ENCODE data around the gene CACNB1.
"Not testable (repeated sequence)": the region's sequence is repeated elsewhere in the genome, so short reads cannot be mapped to it uniquely, and the experiment has no call there.

The CACNB1 gene

GRCh38 chr17:39177256-39177655 is 20.2 kb downstream of the CACNB1 start:
- in situ Hi-C loops (cut with MboI; ENCODE audit: low sequenced_read_pairs): no loop called here

GRCh38 chr17:39175695-39176093 is 21.8 kb downstream of the CACNB1 start:
- in situ Hi-C loops (cut with MboI; ENCODE audit: low sequenced_read_pairs): no loop called here

GRCh38 chr17:39174920-39175694 is 22.4 kb downstream of the CACNB1 start:
- in situ Hi-C loops (cut with MboI; ENCODE audit: low sequenced_read_pairs): no loop called here

- in situ Hi-C loops (cut with MboI; ENCODE audit: low sequenced_read_pairs): no loop called here
Observed at GRCh38 chr17:39173526-39174274, 23.8 kb downstream of the CACNB1 start.

GRCh38 chr17:39173080-39173479 is 24.4 kb downstream of the CACNB1 start:
- in situ Hi-C loops (cut with MboI; ENCODE audit: low sequenced_read_pairs): no loop called here

- in situ Hi-C loops (cut with MboI; ENCODE audit: low sequenced_read_pairs): no loop called here
Observed at GRCh38 chr17:39171933-39172332, 25.5 kb downstream of the CACNB1 start.

- in situ Hi-C loops (cut with MboI; ENCODE audit: low sequenced_read_pairs): no loop called here
Observed at GRCh38 chr17:39170558-39170957, 26.9 kb downstream of the CACNB1 start.

- in situ Hi-C loops (cut with MboI; ENCODE audit: low sequenced_read_pairs): no loop called here
Observed at GRCh38 chr17:39170109-39170508, 27.4 kb downstream of the CACNB1 start.

- in situ Hi-C loops (cut with MboI; ENCODE audit: low sequenced_read_pairs): no loop called here
Observed at GRCh38 chr17:39169518-39169917, 28.0 kb downstream of the CACNB1 start.

GRCh38 chr17:39169101-39169500 is 28.4 kb downstream of the CACNB1 start:
- in situ Hi-C loops (cut with MboI; ENCODE audit: low sequenced_read_pairs): no loop called here

- in situ Hi-C loops (cut with MboI; ENCODE audit: low sequenced_read_pairs): not testable (repeated sequence)
Observed at GRCh38 chr17:39168503-39168902, 29.0 kb downstream of the CACNB1 start.

- in situ Hi-C loops (cut with MboI; ENCODE audit: low sequenced_read_pairs): no loop called here
Observed at GRCh38 chr17:39167476-39167875, 30.0 kb downstream of the CACNB1 start.

- in situ Hi-C loops (cut with MboI; ENCODE audit: low sequenced_read_pairs): no loop called here
Observed at GRCh38 chr17:39166437-39167335, 30.8 kb downstream of the CACNB1 start.

GRCh38 chr17:39165841-39166349 is 31.6 kb downstream of the CACNB1 start, which contains the start of gene ARL5C:
Gene ARL5C (minus strand): TSS chr17:39166161. CDS start chr17:39165760, 401 bp downstream.
- in situ Hi-C loops (cut with MboI; ENCODE audit: low sequenced_read_pairs): no loop called here

GRCh38 chr17:39165178-39165840 is 32.2 kb downstream of the CACNB1 start:
- in situ Hi-C loops (cut with MboI; ENCODE audit: low sequenced_read_pairs): no loop called here

- in situ Hi-C loops (cut with MboI; ENCODE audit: low sequenced_read_pairs): no loop called here
Observed at GRCh38 chr17:39164675-39165143, 32.8 kb downstream of the CACNB1 start.

GRCh38 chr17:39161962-39162361 is 35.5 kb downstream of the CACNB1 start:
- in situ Hi-C loops (cut with MboI; ENCODE audit: low sequenced_read_pairs): no loop called here

GRCh38 chr17:39158623-39159022 is 38.8 kb downstream of the CACNB1 start:
- in situ Hi-C loops (cut with MboI; ENCODE audit: low sequenced_read_pairs): no loop called here

GRCh38 chr17:39156491-39156890 is 41.0 kb downstream of the CACNB1 start:
- in situ Hi-C loops (cut with MboI; ENCODE audit: low sequenced_read_pairs): no loop called here

GRCh38 chr17:39155654-39156053 is 41.8 kb downstream of the CACNB1 start:
- in situ Hi-C loops (cut with MboI; ENCODE audit: low sequenced_read_pairs): no loop called here

All from hTERT RPE-1 (cell line).